Karpas-422 (cell line): ENCODE measurements around the gene ARPC4. TPM values are rescaled to one million over a fixed set of nuclear protein-coding genes. Genes with fewer than 3 reads are reported as not detected.
"Not testable (repeated sequence)": the region's sequence is repeated elsewhere in the genome, so short reads cannot be mapped to it uniquely, and the experiment has no call there.

Source experiments
- DNase-seq: peaks from one replicate; pipeline ENCODE4 v3.0.0-alpha.2; 2015
- H2AFZ ChIP-seq: fragments of 200-600 bp; sonication (generic); 2 replicates; pipeline ENCODE4 v1.6.1; 2014; ENCODE audit warnings: antibody characterized with exemption, low read length, mixed read lengths
- H3K27ac ChIP-seq: fragments of 200-600 bp; sonication (generic); 2 replicates; pipeline ENCODE4 v1.5.1; 2014; ENCODE audit warnings: mild to moderate bottlenecking, low read length, moderate library complexity
- H3K27me3 ChIP-seq: fragments of 200-600 bp; sonication (generic); 2 replicates; pipeline ENCODE4 v1.6.1; 2014; ENCODE audit warnings: low read length, mixed read lengths
- H3K36me3 ChIP-seq: fragments of 200-600 bp; sonication (generic); 2 replicates; pipeline ENCODE4 v1.6.1; 2014; ENCODE audit warnings: low read length, mixed read lengths; ENCODE audit not compliant: insufficient read depth
- H3K4me1 ChIP-seq: fragments of 200-600 bp; sonication (generic); 2 replicates; pipeline ENCODE4 v1.6.1; 2014; ENCODE audit warnings: mild to moderate bottlenecking, low read length, mixed read lengths
- H3K4me2 ChIP-seq: fragments of 200-600 bp; sonication (generic); 2 replicates; pipeline ENCODE4 v1.6.1; 2014; ENCODE audit warnings: low read length, low read depth, mild to moderate bottlenecking; ENCODE audit not compliant: poor library complexity, severe bottlenecking
- H3K4me3 ChIP-seq: fragments of 200-600 bp; sonication (generic); 2 replicates; pipeline ENCODE4 v1.5.1; 2014; ENCODE audit warnings: mild to moderate bottlenecking, antibody characterized with exemption, low read length, mixed read lengths
- H3K79me2 ChIP-seq: fragments of 200-600 bp; sonication (generic); 2 replicates; pipeline ENCODE4 v1.6.1; 2014; ENCODE audit warnings: mild to moderate bottlenecking, low read length, mixed read lengths
- H3K9ac ChIP-seq: fragments of 200-600 bp; sonication (generic); 2 replicates; pipeline ENCODE4 v1.6.0; 2014; ENCODE audit warnings: low read length
- H3K9me2 ChIP-seq: fragments of 200-600 bp; sonication (generic), shearing (Covaris generic); replicated peaks from 2 replicates; pipeline ENCODE4 v1.6.0; 2014; ENCODE audit warnings: mild to moderate bottlenecking, low read length, moderate library complexity; ENCODE audit not compliant: insufficient read depth
- H3K9me3 ChIP-seq: fragments of 300-700, 200-600 bp; sonication (generic); 2 replicates; pipeline ENCODE4 v1.6.1; 2014; ENCODE audit warnings: low read length, mixed read lengths
- H4K20me1 ChIP-seq: fragments of 200-600 bp; sonication (generic); 2 replicates; pipeline ENCODE4 v1.6.1; 2014; ENCODE audit warnings: mild to moderate bottlenecking, antibody characterized with exemption, low read length, low read depth; ENCODE audit not compliant: insufficient read depth
- total RNA-seq: library from RNA; depleted of rRNA; stranded (reverse); fragments of >200 nt; shearing (Covaris generic); gene quantifications from 2 replicates; pipeline ENCODE4 v1.2.3, GENCODE V29; 2014; ENCODE audit warnings: low replicate concordance

ARPC4 gene
- total RNA-seq, 1 experiment from 2014 or later, result 102 TPM

GRCh38 chr3:9837701-9838582 lies 45.1 kb downstream of the ARPC4 start:
- peaks cover 19% of the 10 kb centered on the region; the same call in 1 of the 2 replicates for H3K36me3 ChIP-seq
- peaks cover 8% of the 10 kb centered on the region for H3K79me2 ChIP-seq
- H3K4me1 ChIP-seq, result peaks cover 8% of the 10 kb centered on the region
- H3K9ac ChIP-seq, result no peak overlapping the region
- H3K9me3 ChIP-seq, result no peaks in the 10 kb centered on the region
- DNase-seq, result no peak
- no peaks in the 10 kb centered on the region for H4K20me1 ChIP-seq
- no peak overlapping the region for H3K27ac ChIP-seq
- H3K27me3 ChIP-seq, result no peaks in the 10 kb centered on the region
- no peak overlapping the region for H3K4me3 ChIP-seq
- H3K9me2 ChIP-seq, result no peaks in the 10 kb centered on the region
- H3K4me2 ChIP-seq, result no peak overlapping the region
- H2AFZ ChIP-seq, result no peak overlapping the region

GRCh38 chr3:9838856-9839255 lies 46.0 kb downstream of the ARPC4 start:
- peaks cover 14% of the 10 kb centered on the region for H3K79me2 ChIP-seq

DNA sequence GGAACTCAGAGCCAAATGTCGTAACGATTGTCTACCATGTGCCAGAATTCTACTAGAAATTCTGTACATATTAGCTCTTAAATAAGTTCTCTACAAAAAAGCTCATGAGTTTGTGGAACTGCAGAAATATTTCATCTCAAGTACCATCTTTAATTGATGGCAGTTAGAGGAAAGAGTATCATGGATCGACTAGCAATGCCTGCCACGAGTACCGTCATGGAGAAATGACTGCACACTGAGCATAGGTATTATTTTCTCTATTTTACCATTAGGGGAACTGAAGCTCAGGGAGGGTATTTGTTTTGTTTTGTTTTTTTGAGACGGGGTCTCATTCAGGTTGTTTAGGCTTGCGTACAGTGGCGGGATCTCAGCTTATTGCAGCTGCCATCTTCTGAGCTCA lies 48.1 kb downstream of the ARPC4 start:
- no peaks in the 10 kb centered on the region for H3K27me3 ChIP-seq
- H3K4me2 ChIP-seq, result no peak overlapping the region
- no peaks in the 10 kb centered on the region for H4K20me1 ChIP-seq
- no peak overlapping the region for H2AFZ ChIP-seq
- no peaks in the 10 kb centered on the region for H3K9me2 ChIP-seq
- no peak overlapping the region for H3K4me3 ChIP-seq
- H3K36me3 ChIP-seq, result peaks cover 16% of the 10 kb centered on the region; the same call in 1 of the 2 replicates
- peaks cover 15% of the 10 kb centered on the region for H3K4me1 ChIP-seq
- H3K79me2 ChIP-seq, result peaks cover 14% of the 10 kb centered on the region
- no peak overlapping the region for H3K9ac ChIP-seq
- H3K27ac ChIP-seq, result no peak overlapping the region
- H3K9me3 ChIP-seq, result no peaks in the 10 kb centered on the region
- DNase-seq, result no peak

More at GRCh38 chr3:9838856-9839255, 46.0 kb downstream of the ARPC4 start:
- H3K27me3 ChIP-seq, result no peaks in the 10 kb centered on the region
- H3K27ac ChIP-seq, result no peak overlapping the region
- peaks cover 19% of the 10 kb centered on the region; the same call in 1 of the 2 replicates for H3K36me3 ChIP-seq
- H2AFZ ChIP-seq, result no peak overlapping the region
- H3K9ac ChIP-seq, result no peak overlapping the region
- H4K20me1 ChIP-seq, result no peaks in the 10 kb centered on the region
- no peak overlapping the region for H3K4me2 ChIP-seq
- H3K4me3 ChIP-seq, result no peak overlapping the region
- DNase-seq, result no peak
- H3K9me2 ChIP-seq, result no peaks in the 10 kb centered on the region
- no peaks in the 10 kb centered on the region for H3K9me3 ChIP-seq
- peaks cover 9% of the 10 kb centered on the region for H3K4me1 ChIP-seq

DNA sequence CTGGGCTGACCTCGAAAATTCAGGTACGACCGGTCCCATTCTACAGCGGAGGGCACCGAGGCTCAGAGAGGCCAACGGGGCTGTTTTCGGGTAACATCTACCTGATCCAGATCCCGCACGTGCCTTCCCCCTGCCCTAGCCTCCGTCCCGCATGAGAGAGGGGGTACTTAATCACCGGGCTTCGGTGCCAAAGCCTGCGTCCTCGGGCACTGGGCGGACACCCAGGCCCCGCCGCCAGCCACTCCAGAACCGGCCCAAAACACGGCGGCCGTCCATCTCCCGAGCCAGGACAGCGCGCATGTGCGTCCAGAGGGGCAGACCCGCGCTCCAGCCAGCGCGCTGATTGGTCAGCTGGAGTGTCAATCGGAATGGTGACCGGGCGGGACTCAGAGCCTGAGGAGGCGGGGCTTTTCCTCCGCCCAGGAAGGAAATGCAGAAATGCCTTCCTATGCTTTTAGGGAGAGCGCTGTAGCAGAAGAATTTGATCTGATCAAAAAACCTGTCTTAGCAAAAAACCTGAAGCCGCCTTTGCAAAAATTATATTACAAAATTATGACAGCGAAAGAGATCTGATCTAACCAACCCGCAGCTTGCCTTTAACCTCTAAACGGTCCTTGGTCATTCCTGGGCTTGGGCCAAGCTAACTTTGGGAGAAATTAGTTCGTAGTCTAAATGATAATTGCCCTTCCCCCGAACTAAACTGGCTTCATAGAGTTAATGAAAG lies 51.0 kb downstream of the ARPC4 start, which contains the start of gene RPUSD3:
Gene RPUSD3 (minus strand): TSS at position 294 of the 724 bp plus-strand sequence. CDS start 18 bp downstream, at position 276.
- Histone ChIP-seq H4K20me1 (no peaks in the 10 kb centered on the region), H3K36me3 (peaks cover 10% of the 10 kb centered on the region; the same call in 1 of the 2 replicates), H2AFZ (peak within 1 kb of the TSS; percentile 92), H3K4me1 (peaks cover 15% of the 10 kb centered on the region), H3K4me2 (peak within 1 kb of the TSS; percentile 94), H3K4me3 (peak within 1 kb of the TSS; percentile 94), H3K9me2 (no peaks in the 10 kb centered on the region), H3K9me3 (no peaks in the 10 kb centered on the region), H3K79me2 (peaks cover 14% of the 10 kb centered on the region), H3K9ac (peak within 1 kb of the TSS; percentile 91), H3K27ac (peak within 1 kb of the TSS; percentile 79), H3K27me3 (no peaks in the 10 kb centered on the region)
- DNase-seq, result peak; percentile 98

DNA sequence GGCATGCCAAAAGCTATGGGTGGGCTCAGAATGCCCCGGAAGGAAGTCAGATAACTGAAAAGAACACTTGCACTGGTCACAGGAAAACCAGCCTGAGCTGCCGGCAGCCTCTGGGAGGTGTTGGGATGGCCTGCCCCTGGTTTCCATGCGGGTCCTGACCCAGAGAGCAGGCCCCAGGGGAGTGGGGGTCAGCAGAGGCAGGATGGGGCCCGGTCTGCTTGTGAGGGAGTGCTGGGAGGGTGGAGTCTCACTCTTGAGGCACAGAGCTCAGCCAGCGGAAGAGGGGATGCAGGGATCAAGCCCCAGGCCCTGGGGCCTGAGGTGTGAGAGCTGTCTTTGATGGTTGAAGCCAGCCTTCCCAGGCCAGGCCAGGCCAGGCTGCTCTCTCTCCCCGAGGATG lies 53.3 kb downstream of the ARPC4 start:
- H3K27ac ChIP-seq, result no peak overlapping the region

DNA sequence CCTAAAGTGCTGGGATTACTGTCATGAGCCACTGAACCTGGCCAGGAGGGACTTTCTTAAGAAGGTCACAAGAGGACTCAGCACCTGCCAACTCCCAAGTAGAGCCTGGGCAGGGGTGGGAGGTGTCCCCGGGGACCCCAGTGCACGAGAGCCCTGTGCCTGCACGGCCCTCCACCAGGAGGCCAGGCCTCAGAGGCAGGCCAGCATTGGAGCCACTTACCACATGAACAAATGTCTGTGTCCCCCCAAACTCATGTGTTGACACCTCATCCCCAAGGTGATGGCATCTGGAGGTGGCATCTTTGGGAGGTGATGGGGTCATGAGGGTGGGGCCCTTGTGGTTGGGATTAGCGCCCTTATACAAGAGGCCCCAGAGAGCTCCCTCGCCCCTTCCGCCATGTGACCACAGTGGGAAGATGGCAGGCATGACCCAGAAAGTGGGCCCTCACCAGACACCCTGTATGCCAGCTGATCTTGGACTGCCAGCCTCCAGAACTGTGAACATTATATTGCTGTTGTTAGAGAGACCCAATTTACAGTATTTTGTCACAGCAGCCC lies 54.1 kb downstream of the ARPC4 start:
- H3K4me2 ChIP-seq, result no peak overlapping the region
- H3K9me3 ChIP-seq, result no peaks in the 10 kb centered on the region
- no peak overlapping the region for H3K9ac ChIP-seq
- peaks cover 15% of the 10 kb centered on the region for H3K4me1 ChIP-seq
- no peak overlapping the region for H3K27ac ChIP-seq
- no peak for DNase-seq
- H3K79me2 ChIP-seq, result peaks cover 13% of the 10 kb centered on the region
- H4K20me1 ChIP-seq, result no peaks in the 10 kb centered on the region
- H3K4me3 ChIP-seq, result no peak overlapping the region
- no peak overlapping the region for H2AFZ ChIP-seq
- H3K36me3 ChIP-seq, result 0 out of 2 replicates have a peak, but pooled peaks cover 1% of the 10 kb centered on the region
- H3K27me3 ChIP-seq, result no peaks in the 10 kb centered on the region
- no peaks in the 10 kb centered on the region for H3K9me2 ChIP-seq

More for the DNA sequence above, 53.3 kb downstream of the ARPC4 start:
- H3K36me3 ChIP-seq, result peaks cover 6% of the 10 kb centered on the region; the same call in 1 of the 2 replicates
- H3K4me1 ChIP-seq, result peaks cover 15% of the 10 kb centered on the region
- DNase-seq, result no peak
- no peak overlapping the region for H3K4me2 ChIP-seq
- H3K9ac ChIP-seq, result no peak overlapping the region
- no peaks in the 10 kb centered on the region for H3K27me3 ChIP-seq
- H3K4me3 ChIP-seq, result no peak overlapping the region
- no peaks in the 10 kb centered on the region for H3K9me3 ChIP-seq
- H3K79me2 ChIP-seq, result peaks cover 14% of the 10 kb centered on the region
- H4K20me1 ChIP-seq, result no peaks in the 10 kb centered on the region
- no peaks in the 10 kb centered on the region for H3K9me2 ChIP-seq
- H2AFZ ChIP-seq, result no peak overlapping the region

DNA sequence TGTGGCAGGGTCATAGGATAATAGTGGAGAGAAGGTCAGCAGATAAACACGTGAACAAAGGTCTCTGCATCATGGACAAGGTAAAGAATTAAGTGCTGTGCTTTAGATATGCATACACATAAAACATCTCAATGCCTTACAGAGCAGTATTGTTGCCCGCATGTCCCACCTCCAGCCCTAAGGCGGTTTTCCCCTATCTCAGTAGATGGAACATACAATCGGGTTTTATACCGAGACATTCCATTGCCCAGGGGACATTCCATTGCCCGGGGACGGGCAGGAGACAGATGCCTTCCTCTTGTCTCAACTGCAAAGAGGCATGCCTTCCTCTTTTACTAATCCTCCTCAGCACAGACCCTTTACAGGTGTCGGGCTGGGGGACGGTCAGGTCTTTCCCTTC lies 55.0 kb downstream of the ARPC4 start:
- not testable (repeated sequence) for H3K36me3 ChIP-seq, H3K9ac ChIP-seq, H3K4me3 ChIP-seq, H3K27ac ChIP-seq, DNase-seq, H2AFZ ChIP-seq, H3K27me3 ChIP-seq, H4K20me1 ChIP-seq, H3K79me2 ChIP-seq, H3K4me2 ChIP-seq, H3K9me3 ChIP-seq, H3K4me1 ChIP-seq, H3K9me2 ChIP-seq

DNA sequence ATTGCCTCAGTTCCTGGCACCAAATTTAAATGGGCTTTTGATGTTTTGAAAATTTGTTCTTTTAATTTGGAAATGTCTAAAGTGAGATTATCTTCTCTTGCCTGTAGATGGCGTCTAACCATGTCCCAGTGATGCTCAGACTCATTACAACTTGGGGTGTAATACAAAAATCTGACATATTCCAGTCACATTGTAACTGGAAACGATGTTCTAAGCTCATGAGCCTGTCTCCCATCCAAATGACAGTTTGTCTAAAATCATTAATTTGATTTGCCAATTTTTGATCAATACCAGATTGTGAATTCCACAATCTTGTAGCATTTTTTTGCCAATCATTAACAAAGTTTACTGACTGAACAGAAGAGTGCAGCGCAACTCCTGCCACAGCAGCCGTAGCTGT lies 56.0 kb downstream of the ARPC4 start:
- DNase-seq, result peak; percentile 61
- H3K4me1 ChIP-seq, H3K9ac ChIP-seq: not testable (repeated sequence)

More for the DNA sequence above, 56.0 kb downstream of the ARPC4 start:
- not testable (repeated sequence) for H3K4me2 ChIP-seq, H3K27ac ChIP-seq, H3K4me3 ChIP-seq, H3K9me3 ChIP-seq, H4K20me1 ChIP-seq, H3K9me2 ChIP-seq, H3K79me2 ChIP-seq, H2AFZ ChIP-seq, H3K27me3 ChIP-seq, H3K36me3 ChIP-seq
